ENCODE measurements around the gene EBI3.

- TF ChIP-seq POLR2A (IDR thresholded peaks at IDR 0.05) (no peak), CTCF (IDR thresholded peaks at IDR 0.05) (no peak)
These were observed 16.2 kb upstream of the EBI3 start for GRCh38 chr19:4213116-4213515.

Measured in vagina (tissue), 2 donors.